ENCODE results near the gene ALDH5A1.
A peak's percentile ranks its signal among the peaks of the same experiment; 100 is the strongest.

The ALDH5A1 gene

DNA sequence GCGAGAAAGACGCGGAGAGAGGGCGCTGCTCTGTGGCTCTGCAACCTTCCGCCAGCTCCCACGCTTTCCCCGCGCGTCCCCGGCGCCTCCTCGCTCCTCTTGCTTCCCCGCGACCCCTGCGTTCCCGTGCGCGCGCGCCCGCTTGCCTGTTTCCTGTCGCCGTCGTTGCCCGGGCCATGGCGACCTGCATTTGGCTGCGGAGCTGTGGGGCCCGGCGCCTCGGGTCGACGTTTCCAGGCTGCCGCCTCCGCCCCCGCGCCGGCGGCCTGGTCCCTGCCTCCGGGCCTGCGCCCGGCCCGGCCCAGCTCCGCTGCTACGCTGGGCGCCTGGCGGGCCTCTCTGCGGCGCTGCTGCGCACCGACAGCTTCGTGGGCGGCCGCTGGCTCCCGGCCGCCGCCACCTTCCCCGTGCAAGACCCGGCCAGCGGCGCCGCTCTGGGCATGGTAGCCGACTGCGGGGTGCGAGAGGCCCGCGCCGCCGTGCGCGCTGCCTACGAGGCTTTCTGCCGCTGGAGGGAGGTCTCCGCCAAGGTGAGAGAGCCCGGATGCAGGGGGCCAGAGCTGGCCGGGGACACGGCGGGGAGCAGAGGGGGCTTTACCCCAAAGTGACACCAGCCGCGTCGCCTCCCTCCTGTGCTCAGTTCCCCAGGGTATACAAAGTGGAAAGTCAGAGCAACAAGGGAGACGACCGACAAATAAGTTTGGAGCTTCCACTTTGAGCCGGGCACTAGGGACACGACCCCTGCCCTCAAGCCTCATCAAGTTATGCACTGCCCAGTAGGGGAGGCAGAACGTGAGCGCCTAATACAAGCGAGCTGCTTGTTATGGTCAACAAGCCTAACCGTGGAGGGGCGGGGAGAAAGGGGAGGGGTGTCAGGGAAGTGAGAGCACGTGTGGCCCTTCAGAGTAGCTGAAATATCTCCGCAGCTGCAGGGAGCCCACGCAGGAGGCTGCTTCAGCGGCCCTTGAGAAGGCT is at the start of gene ALDH5A1:
Gene ALDH5A1 (plus strand): TSS at position 149 of the 975 bp plus-strand sequence. CDS start 28 bp downstream, at position 177.
- DNase-seq = peak; percentile 77

DNA sequence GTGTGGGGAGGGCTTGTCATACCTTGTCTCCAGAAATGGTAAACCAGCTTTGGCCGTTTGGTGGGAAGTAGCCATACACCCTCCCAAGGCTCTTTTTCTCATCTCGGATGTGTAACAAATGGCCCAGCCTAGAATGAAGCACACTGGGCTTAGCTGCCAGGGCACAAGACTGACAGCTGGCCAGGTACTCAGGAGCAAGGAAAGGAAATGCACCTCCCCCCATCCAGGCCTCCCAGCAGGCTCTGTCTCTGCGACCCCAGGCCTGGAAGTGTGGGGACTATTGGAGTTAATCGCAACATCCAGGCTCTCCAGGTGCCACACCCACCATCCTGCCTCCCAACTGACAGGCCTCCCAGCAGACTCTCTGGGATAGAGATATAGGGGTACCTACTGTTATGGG is 49.1 kb upstream of the ALDH5A1 start:
- DNase-seq = no peak

DNA sequence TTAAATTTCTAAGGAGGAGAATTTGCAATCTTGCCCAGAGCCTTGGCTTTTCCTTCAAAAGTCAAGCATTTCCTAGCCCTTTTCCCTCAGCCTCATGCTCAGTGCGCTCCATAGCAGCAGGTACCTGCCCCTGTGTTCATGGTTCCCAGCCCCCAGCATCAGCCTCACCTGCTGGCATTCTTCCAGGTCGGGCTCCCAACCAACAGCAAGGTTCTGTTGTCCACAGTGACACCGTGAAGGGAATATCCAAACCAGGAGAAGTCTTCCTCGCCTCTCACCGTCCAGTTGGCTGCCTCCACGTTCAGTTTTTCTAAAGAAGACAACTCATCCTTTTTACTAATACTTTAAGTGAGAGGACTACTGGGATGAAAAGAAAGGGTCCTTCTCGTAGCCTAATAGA is 48.1 kb upstream of the ALDH5A1 start:
- no peak for DNase-seq

- no peak for DNase-seq
Measured at GRCh38 chr6:24448396-24448795, 46.4 kb upstream of the ALDH5A1 start.

- no peak for DNase-seq
Measured at GRCh38 chr6:24448828-24449525, 45.8 kb upstream of the ALDH5A1 start.

DNA sequence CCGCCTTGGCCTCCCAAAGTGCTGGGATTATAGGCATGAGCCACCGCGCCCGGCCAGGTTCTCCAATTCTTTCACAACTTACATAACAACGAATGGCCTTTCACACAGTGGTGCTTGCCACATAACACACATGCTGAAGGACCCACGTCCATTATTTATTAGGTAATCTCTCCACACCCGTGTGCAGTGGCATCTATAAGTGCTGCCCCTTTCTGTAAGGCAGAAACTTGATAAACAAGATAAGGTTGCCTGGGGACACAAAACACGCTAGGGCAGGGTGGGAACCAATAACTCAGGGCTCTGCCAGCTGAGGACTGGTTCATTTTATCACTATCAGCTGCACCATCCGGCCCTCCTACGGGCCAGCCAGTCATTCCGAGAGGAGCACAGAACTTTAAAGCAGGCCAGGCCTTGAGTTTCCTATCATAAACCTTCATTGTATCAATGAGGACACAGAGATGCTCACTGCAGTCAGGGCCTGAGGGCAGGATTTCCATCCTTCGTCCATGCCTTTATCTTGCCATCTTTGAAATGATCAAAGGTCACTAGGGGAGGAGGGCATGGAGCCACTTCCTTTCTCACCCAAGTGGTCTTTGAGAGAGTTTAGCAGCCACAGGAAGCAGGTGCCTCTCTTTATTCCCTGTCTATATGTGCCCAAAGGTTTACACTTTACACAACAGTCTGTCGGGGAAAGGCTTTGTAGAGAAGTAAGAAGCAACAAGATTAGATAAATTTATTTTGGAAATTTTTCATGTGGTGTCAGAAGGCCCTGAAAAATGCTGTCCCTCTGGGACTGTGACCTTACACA is 43.0 kb upstream of the ALDH5A1 start:
- no peak for DNase-seq

DNA sequence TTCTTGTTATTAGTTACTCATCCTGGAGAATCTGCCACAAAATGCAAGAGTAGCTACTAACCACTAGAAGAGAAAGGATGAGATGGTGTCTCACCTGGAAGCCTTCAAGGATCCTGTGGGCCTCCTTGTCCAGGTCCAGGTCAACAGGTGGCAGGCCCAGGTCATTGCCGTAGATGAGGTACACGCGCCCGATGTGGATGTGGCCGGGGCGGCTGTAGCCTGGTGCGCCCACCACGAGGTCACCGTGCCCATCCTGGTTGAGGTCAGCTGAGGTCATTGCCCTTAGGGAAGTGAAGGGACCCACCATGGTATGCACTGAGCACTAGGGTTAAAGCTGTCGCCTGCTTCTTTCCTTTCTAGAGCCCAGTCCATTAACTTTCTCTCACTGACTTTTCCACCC is 40.8 kb upstream of the ALDH5A1 start:
- no peak for DNase-seq

GRCh38 chr6:24454452-24454851 is 40.3 kb upstream of the ALDH5A1 start:
- no peak for DNase-seq

- DNase-seq = no peak
Measured at GRCh38 chr6:24455061-24455460, 39.7 kb upstream of the ALDH5A1 start.

DNA sequence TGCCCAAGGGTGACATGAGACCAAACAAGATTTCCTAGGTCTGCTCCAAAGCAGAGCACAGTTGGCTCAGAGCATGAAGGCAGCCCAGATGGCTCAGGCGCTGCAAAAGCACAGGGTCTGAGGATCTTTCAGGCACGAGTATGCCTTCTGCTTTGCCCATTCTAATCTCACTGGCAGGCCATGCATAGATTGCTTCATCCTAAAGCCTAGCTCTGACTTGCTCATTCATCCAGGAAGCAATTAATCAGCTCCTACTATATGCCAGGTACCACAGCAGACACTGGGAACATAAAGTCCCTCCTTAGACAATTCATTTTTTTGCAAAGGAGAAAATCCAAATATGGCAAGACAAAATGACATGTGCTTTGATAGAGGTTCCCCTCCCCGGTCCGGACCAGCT is 36.6 kb upstream of the ALDH5A1 start:
- DNase-seq = no peak

DNA sequence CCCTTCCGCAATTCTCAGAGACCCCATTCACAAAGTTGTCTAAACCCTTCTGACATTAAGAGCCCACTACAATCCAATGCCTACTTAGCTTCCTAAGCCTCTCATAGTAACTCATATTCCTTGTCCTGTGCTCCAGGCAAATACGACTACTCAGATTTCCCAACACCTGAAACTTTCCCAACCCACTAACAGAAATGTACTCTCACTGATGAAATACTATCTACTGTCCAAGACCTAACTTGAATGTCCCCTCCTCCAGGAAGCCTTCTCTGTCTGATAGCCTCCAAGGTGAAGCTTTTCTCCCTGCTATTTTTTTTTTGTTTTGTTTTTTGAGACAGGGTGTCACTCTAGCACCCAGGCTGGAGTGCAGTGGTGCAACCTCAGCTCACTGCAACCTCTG is 35.8 kb upstream of the ALDH5A1 start:
- no peak for DNase-seq

- no peak for DNase-seq
Measured at GRCh38 chr6:24460966-24461365, 33.8 kb upstream of the ALDH5A1 start.

GRCh38 chr6:24464253-24465038 is 30.3 kb upstream of the ALDH5A1 start:
- DNase-seq = no peak

GRCh38 chr6:24469811-24470210 is 25.0 kb upstream of the ALDH5A1 start:
- DNase-seq = no peak

DNA sequence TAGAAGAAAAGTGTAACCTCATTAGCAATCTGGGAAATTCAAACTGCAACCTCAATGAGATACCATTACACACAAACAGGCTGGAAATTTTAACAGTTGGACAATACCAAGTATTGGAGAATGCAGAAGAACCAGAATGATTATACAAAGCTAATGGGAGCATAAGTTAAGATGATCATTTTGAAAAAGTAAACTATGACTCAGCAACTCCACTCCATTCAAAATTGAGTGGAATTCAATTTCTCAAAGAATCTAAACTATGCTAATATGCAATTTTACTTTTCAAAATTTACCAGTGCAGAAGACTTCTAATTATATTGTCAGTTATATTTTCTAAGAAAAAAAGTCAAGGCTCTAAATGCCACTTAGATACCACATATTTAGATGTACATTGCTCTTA is 22.6 kb upstream of the ALDH5A1 start:
- DNase-seq = no peak

DNA sequence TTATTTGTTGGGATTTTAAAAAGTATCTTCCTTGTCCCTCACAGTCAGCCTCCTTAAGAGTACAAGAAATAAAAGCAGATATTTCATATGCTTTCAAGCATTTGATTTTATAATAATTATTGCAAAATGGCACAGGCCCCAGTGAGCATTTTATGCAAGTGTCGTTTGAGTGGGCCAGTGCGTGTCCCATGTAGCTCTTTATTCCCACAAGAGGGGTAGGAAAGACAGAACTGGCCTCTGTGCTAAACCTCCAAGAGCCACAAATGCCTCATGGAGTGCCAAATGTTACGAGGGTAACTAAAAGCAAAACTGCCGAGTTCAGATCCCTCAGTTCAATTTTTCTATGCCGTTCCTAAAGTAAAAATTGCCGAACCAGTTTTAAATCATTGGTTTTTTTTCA is 18.1 kb upstream of the ALDH5A1 start:
- DNase-seq = no peak

DNA sequence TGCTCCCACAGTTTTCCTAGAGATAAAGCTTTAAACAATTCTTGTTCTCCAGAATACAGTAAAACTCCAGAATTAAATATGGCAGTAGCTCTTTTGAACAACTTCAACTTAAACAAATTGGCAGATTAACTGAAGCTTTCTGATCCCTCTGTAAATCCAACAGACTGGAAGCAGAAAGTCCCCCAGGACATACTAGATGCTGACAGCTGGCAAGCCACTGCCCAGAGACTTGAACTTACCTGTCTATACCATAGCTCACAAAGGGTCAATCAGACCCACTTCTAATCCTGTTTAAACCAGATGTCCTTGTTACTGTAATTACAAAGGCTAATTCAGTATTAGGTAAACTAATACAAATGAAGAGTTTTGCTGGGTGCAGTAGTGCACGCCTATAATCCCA is 17.7 kb upstream of the ALDH5A1 start:
- DNase-seq = no peak

- DNase-seq = no peak
Measured at GRCh38 chr6:24478903-24479302, 15.9 kb upstream of the ALDH5A1 start.

GRCh38 chr6:24480705-24481104 is 14.1 kb upstream of the ALDH5A1 start:
- DNase-seq = no peak

- DNase-seq = no peak
Measured at GRCh38 chr6:24481449-24481848, 13.3 kb upstream of the ALDH5A1 start.

DNA sequence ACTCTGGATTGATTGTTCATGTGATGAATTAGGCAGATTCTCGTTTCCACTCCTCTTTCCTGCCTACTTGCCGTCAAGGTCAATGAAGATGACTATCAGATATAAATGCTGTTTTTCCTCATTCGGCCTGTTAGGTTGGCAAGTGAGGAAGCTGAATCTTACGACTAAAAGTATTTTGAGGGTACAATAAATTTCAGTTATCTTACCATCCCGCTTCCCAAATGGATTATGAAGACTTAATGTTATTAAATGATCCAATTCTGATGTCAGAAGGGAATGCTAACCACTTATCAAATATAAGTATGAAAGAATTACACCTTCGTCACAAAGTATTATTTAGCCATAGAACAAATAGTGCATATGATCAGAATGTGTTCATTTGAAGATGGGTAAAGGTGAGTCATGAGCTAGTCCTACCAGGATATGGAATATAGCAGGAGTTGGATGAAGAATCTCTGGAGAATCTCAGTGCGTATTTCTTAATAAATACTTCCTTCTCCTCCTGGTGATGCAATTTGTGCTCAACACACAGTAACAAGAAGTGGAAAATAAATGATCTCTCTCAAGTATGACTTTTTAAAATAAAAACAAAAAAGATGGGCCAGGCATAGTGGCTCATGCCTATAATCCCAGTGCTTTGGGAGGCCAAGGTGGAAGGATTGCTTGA is 10.0 kb upstream of the ALDH5A1 start:
- DNase-seq = no peak

- no peak for DNase-seq
Measured at GRCh38 chr6:24486065-24486464, 8.7 kb upstream of the ALDH5A1 start.
